Spleen (tissue), 11 donors: ENCODE measurements around the gene NAA16. TPM values are rescaled to one million over a fixed set of nuclear protein-coding genes. Genes with fewer than 3 reads are reported as not detected.

Experiments
- DNase-seq: peaks from one replicate; pipeline ENCODE4 v3.0.0-alpha.2; 2020
- H3K27ac ChIP-seq, 8 donors: fragments of 200-600 bp; sonication (generic) in 7 of 8; 1 replicate in 4 of 8; 2 replicates in 4 of 8; pipeline versions ENCODE4 v1.5.0 to v1.8.0; 2016 to 2021; ENCODE audit warnings: inconsistent platforms in 4 of 8, mild to moderate bottlenecking in 4 of 8, moderate library complexity in 1 of 8
- H3K27me3 ChIP-seq, 7 donors: fragments of 200-600 bp; sonication (generic) in 6 of 7; replicated peaks in 1 of 7; 1 replicate in 4 of 7; 2 replicates in 3 of 7; pipeline versions ENCODE4 v1.5.0 to v1.8.0; 2016 to 2021; ENCODE audit warnings: inconsistent platforms in 3 of 7, mild to moderate bottlenecking in 1 of 7
- H3K36me3 ChIP-seq, 6 donors: fragments of 200-600 bp; sonication (generic) in 5 of 6; 1 replicate in 4 of 6; 2 replicates in 2 of 6; pipeline versions ENCODE4 v1.5.0 to v1.8.0; 2016 to 2021; ENCODE audit warnings: inconsistent platforms in 2 of 6
- H3K4me1 ChIP-seq, 6 donors: fragments of 200-600 bp; sonication (generic) in 5 of 6; 1 replicate in 3 of 6; 2 replicates in 3 of 6; pipeline versions ENCODE4 v1.5.0 to v1.8.0; 2016 to 2021; ENCODE audit warnings: inconsistent platforms in 3 of 6
- H3K4me3 ChIP-seq, 8 donors: fragments of 200-600 bp; sonication (generic) in 7 of 8; 1 replicate in 4 of 8; 2 replicates in 4 of 8; pipeline versions ENCODE4 v1.5.0 to v1.8.0; 2016 to 2021; ENCODE audit warnings: inconsistent platforms in 4 of 8, mild to moderate bottlenecking in 4 of 8, moderate library complexity in 2 of 8
- H3K9me3 ChIP-seq, 8 donors: fragments of 200-600 bp; sonication (generic) in 7 of 8; 1 replicate in 4 of 8; 2 replicates in 4 of 8; pipeline versions ENCODE4 v1.5.0 to v1.8.0; 2016 to 2021; ENCODE audit warnings: inconsistent platforms in 4 of 8
- POLR2A ChIP-seq, 3 donors: fragments of 450-650 bp; IDR thresholded peaks; one replicate each; pipeline ENCODE4 v1.5.1; 2017; ENCODE audit warnings: antibody characterized with exemption in 3 of 3, mild to moderate bottlenecking in 1 of 3
- POLR2AphosphoS5 ChIP-seq, 3 donors: sonication (generic); formaldehyde crosslinking; IDR thresholded peaks; one replicate each; pipeline ENCODE4 v1.5.1; 2017; ENCODE audit warnings: antibody characterized with exemption in 3 of 3
- WGBS, 5 donors: extraction: QIAGEN DNeasy Blood & Tissue Kit in 3 of 5; methylation state at CpG; one replicate each; pipeline versions ENCODE4 v1.1.5 to v1.1.7; 2013 to 2018; 5-methylcytosine and 5-hydroxymethylcytosine counted together
- intact Hi-C: fragments of 100-400 bp; cut with DNase I; formaldehyde crosslinking; loops from one replicate; pipeline ENCODE4 v1.15.0; 2023; ENCODE audit warnings: low total_unique reads
- polyA plus RNA-seq, 3 donors: library from polyadenylated mRNA; stranded (reverse); fragments of 200-250 nt; gene quantifications; one replicate each; pipeline ENCODE4 v1.2.1, GENCODE V29; 2013
- total RNA-seq, 7 donors: library from RNA; depleted of rRNA in 3 of 7; stranded (reverse); fragments of >200 nt in 3 of 7; fragmentation: NEBNext Ultra II Directional in 4 of 7; extraction: Animal tissue kit (Norgen Biotek cat#: 25700) in 4 of 7; gene quantifications; one replicate each; pipeline versions ENCODE4 v1.1.0 to v1.2.1, GENCODE V29; 2016 to 2021
- TF ChIP-seq, protein P1 (sequence below), 11 experiments: fragments of 200-600 bp in 7 of 11; fragments of 450-650 bp in 4 of 11; sonication (generic) in 4 of 11; IDR thresholded peaks in 8 of 11; conservative IDR thresholded peaks in 3 of 11; 1 replicate in 7 of 11; 2 replicates in 4 of 11; pipeline versions ENCODE4 v1.4.0 to v1.8.0; 2016 to 2021; ENCODE audit warnings: antibody characterized with exemption in 11 of 11, inconsistent platforms in 4 of 11, mild to moderate bottlenecking in 1 of 11
- donor health status: healthy with polysubstance abuse.
- donor health status: DM: no; HTN: no; CAD: no; lungs with moderate emphysema.
- donor health status: DM: no; HTN: no; CAD: no.
- donor health status: Bipolar disorder and iron deficiency.
- donor health status: healthy.
- donor health status: DM: no; HTN: no; CAD: no.
- donor health status: DM: yes; HTN: yes; CAD: no.

NAA16 gene
- total and polyA plus RNA-seq, 10 donors, result 8.1 to 45.3 (median 26.9) TPM

- no peak for DNase-seq
These were observed 39.4 kb upstream of the NAA16 start for GRCh38 chr13:41271456-41272285.

DNA sequence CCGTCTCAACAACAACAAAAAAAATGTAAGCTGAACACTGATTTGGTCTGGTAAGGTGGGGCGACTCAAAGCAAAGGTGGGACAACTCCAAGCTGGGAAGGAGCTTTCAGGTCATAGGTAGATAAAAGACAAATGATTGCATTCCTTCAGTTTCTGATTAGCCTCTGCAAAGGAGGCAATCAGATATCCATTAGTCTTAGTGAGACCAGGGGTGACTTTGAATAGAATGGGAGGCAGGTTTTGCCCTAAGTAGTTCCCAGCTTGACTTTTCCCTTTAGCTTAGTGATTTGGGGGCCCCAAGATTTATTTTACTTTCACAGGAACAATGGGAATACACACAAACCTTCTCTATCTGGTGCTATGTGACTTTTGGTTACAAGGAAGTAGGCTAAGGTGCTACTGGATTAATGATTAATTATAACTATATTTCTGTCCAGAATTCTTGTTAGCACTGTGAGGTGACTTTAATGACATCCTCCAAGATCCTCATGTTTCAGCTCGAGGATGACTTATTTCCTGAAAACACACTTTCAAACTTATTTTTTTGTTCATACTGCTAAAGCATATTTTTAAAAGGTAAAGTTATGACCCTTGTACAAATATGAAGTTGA is 37.1 kb upstream of the NAA16 start:
- H3K36me3 ChIP-seq, result no peaks in the 10 kb centered on the region
- H3K27ac ChIP-seq, result no peak overlapping the region
- intact Hi-C loops, result no loop called here
- peaks cover 0 to 14% (median 10%) of the 10 kb centered on the region in 8 donors for H3K9me3 ChIP-seq
- TF ChIP-seq, protein P1, sequence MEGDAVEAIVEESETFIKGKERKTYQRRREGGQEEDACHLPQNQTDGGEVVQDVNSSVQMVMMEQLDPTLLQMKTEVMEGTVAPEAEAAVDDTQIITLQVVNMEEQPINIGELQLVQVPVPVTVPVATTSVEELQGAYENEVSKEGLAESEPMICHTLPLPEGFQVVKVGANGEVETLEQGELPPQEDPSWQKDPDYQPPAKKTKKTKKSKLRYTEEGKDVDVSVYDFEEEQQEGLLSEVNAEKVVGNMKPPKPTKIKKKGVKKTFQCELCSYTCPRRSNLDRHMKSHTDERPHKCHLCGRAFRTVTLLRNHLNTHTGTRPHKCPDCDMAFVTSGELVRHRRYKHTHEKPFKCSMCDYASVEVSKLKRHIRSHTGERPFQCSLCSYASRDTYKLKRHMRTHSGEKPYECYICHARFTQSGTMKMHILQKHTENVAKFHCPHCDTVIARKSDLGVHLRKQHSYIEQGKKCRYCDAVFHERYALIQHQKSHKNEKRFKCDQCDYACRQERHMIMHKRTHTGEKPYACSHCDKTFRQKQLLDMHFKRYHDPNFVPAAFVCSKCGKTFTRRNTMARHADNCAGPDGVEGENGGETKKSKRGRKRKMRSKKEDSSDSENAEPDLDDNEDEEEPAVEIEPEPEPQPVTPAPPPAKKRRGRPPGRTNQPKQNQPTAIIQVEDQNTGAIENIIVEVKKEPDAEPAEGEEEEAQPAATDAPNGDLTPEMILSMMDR (IDR thresholded peaks at IDR 0.05 in 8 of 11, conservative IDR thresholded peaks at IDR 0.05 in 3 of 11), result no peak
- TF ChIP-seq POLR2AphosphoS5 (IDR thresholded peaks at IDR 0.05), result no peak
- no peak for TF ChIP-seq POLR2A (IDR thresholded peaks at IDR 0.05)
- peaks cover 0 to 9% (median 0%) of the 10 kb centered on the region in 6 donors for H3K4me1 ChIP-seq
- H3K27me3 ChIP-seq, result no peaks in the 10 kb centered on the region
- no peak overlapping the region for H3K4me3 ChIP-seq
- 71 to 82% (median 81%) methylated on average over 3 of the region's 3 CpGs for WGBS, 5 donors
- DNase-seq, result no peak

More at GRCh38 chr13:41271456-41272285, 39.4 kb upstream of the NAA16 start:
- Histone ChIP-seq H3K9me3 (peaks cover 0 to 35% (median 31%) of the 10 kb centered on the region in 8 donors), H3K4me1 (peaks cover 0 to 9% (median 0%) of the 10 kb centered on the region in 6 donors), H3K27me3 (no peaks in the 10 kb centered on the region), H3K4me3 (no peak overlapping the region), H3K27ac (peak overlapping the region in 1 of 8 donors; percentile 43), H3K36me3 (no peaks in the 10 kb centered on the region)
- intact Hi-C loops, result no loop called here
- WGBS, 5 donors, result 79 to 81% (median 81%) methylated on average over 6 of the region's 6 CpGs
- TF ChIP-seq POLR2AphosphoS5 (IDR thresholded peaks at IDR 0.05), result no peak
- no peak for TF ChIP-seq POLR2A (IDR thresholded peaks at IDR 0.05)
- TF ChIP-seq, protein P1 (IDR thresholded peaks at IDR 0.05 in 8 of 11, conservative IDR thresholded peaks at IDR 0.05 in 3 of 11), result no peak

DNA sequence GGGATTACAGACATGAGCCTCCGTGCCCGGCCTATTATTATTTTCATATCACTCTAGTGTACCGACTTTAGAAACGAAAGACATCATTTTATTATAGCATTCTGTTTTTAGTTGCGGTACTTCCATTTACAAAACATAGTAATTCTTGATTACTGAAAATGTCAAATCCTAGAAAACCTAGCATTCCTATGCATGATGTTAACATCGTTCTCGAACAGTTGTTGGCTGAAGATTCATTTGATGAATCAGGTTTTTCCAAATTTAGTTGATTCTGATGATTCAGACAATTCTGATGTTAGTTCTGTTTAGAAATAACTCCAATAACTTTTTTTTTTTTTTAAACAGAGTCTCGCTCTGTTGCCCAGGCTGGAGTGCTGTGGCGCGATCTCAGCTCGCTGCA is 36.2 kb upstream of the NAA16 start:
- H3K36me3 ChIP-seq, result no peaks in the 10 kb centered on the region
- DNase-seq, result no peak
- 93 to 98% (median 97%) methylated on average over 11 of the region's 11 CpGs for WGBS, 5 donors

More for the DNA sequence above, 36.2 kb upstream of the NAA16 start:
- H3K27ac ChIP-seq, result no peak overlapping the region
- intact Hi-C loops, result no loop called here
- peaks cover 0 to 6% (median under 1%) of the 10 kb centered on the region in 8 donors for H3K9me3 ChIP-seq
- peaks cover 0 to 9% (median 0%) of the 10 kb centered on the region in 6 donors for H3K4me1 ChIP-seq
- H3K4me3 ChIP-seq, result no peak overlapping the region
- H3K27me3 ChIP-seq, result no peaks in the 10 kb centered on the region
- no peak for TF ChIP-seq POLR2A (IDR thresholded peaks at IDR 0.05)
- TF ChIP-seq, protein P1 (IDR thresholded peaks at IDR 0.05 in 8 of 11, conservative IDR thresholded peaks at IDR 0.05 in 3 of 11), result no peak
- no peak for TF ChIP-seq POLR2AphosphoS5 (IDR thresholded peaks at IDR 0.05)
